Gastrocnemius medialis (tissue), 4 donors: ENCODE results near the gene TFPI.

Experiments
- CTCF ChIP-seq, 5 experiments: fragments of 450-650 bp in 3 of 5; fragments of 200-600 bp in 2 of 5; sonication (generic) in 2 of 5; IDR thresholded peaks in 4 of 5; conservative IDR thresholded peaks in 1 of 5; 1 replicate in 4 of 5; 2 replicates in 1 of 5; pipeline ENCODE4 v1.5.1; 2016 to 2019; ENCODE audit warnings: antibody characterized with exemption in 5 of 5, mild to moderate bottlenecking in 3 of 5, moderate library complexity in 3 of 5
- POLR2A ChIP-seq, 2 donors: fragments of 450-650 bp; IDR thresholded peaks; one replicate each; pipeline ENCODE4 v1.6.1; 2017; ENCODE audit warnings: antibody characterized with exemption in 2 of 2, mild to moderate bottlenecking in 2 of 2, moderate library complexity in 2 of 2

GRCh38 chr2:187569042-187569441 lies 14.8 kb upstream of the TFPI start:
- no peak for TF ChIP-seq CTCF (IDR thresholded peaks at IDR 0.05 in 4 of 5, conservative IDR thresholded peaks at IDR 0.05 in 1 of 5)
- no peak for TF ChIP-seq POLR2A (IDR thresholded peaks at IDR 0.05)
